ENCODE results near the gene TMEM256. TPM values are rescaled to one million over a fixed set of nuclear protein-coding genes. Genes with fewer than 3 reads are reported as not detected.

Gene TMEM256
- total RNA-seq, 1 experiment from 2014 or later: 55.4 TPM

- Histone ChIP-seq H3K4me2 (no peak overlapping the region), H3K4me3 (no peak overlapping the region), H3K27me3 (ENCODE audit: insufficient read depth, low read depth) (no peaks in the 10 kb centered on the region), H3K9me3 (ENCODE audit: insufficient read depth, low read depth) (no peaks in the 10 kb centered on the region), H3K9me2 (ENCODE audit: insufficient read depth) (no peaks in the 10 kb centered on the region), H3K4me1 (replicated peaks; ENCODE audit: insufficient read depth) (no peaks in the 10 kb centered on the region), H2AFZ (no peak overlapping the region), H3K79me2 (ENCODE audit: low read depth) (0 out of 2 replicates have a peak, but pooled peaks cover 4% of the 10 kb centered on the region), H3F3A (ENCODE audit: insufficient read depth, low read depth) (no peaks in the 10 kb centered on the region), H4K20me1 (ENCODE audit: insufficient read depth) (no peaks in the 10 kb centered on the region), H3K36me3 (ENCODE audit: low read depth) (no peaks in the 10 kb centered on the region), H3K27ac (no peak overlapping the region)
- intact Hi-C loops (cut with micrococcal nuclease; ENCODE audit: unreplicated experiment): no loop called here
- no TSS peak for BruUV-seq (replicated peaks)
- CTCF ChIA-PET: interaction anchor here (0.6 kb wide), 2 partner anchors 25 to 765 kb away, joined by 5 to 6 read pairs; no protein-coding TSS in a partner anchor
- DNase-seq: no peak
- POLR2A ChIA-PET (ENCODE audit: unreplicated experiment): interaction anchor here (0.6 kb wide), 1 partner anchor 8 kb away, joined by 5 read pairs; no protein-coding TSS in a partner anchor
- TF ChIP-seq EZH2 (IDR thresholded peaks at IDR 0.05; ENCODE audit: low read depth): no peak
- TF ChIP-seq CTCF (conservative IDR thresholded peaks at IDR 0.05): no peak
Measured at GRCh38 chr17:7382901-7383300, 21.0 kb downstream of the TMEM256 start.

GRCh38 chr17:7380855-7381683 is 22.8 kb downstream of the TMEM256 start, which contains the start of gene TNK1:
TSS of gene TNK1 (plus strand) at chr17:7381089. CDS start at chr17:7382927, 1,838 bp downstream.
- Histone ChIP-seq H3F3A (ENCODE audit: insufficient read depth, low read depth) (no peaks in the 10 kb centered on the region), H3K27ac (0 out of 2 replicates have a peak within 1 kb of the TSS, but pooled peaks have one; percentile 28), H3K36me3 (ENCODE audit: low read depth) (no peaks in the 10 kb centered on the region), H3K79me2 (ENCODE audit: low read depth) (0 out of 2 replicates have a peak, but pooled peaks cover 4% of the 10 kb centered on the region), H4K20me1 (ENCODE audit: insufficient read depth) (no peaks in the 10 kb centered on the region), H3K9me3 (ENCODE audit: insufficient read depth, low read depth) (no peaks in the 10 kb centered on the region), H3K4me2 (peak within 1 kb of the TSS; percentile 91), H2AFZ (peak within 1 kb of the TSS; percentile 81), H3K4me3 (peak within 1 kb of the TSS; percentile 78), H3K9me2 (ENCODE audit: insufficient read depth) (no peaks in the 10 kb centered on the region), H3K4me1 (replicated peaks; ENCODE audit: insufficient read depth) (no peaks in the 10 kb centered on the region), H3K27me3 (ENCODE audit: insufficient read depth, low read depth) (no peaks in the 10 kb centered on the region)
- ChIA-PET CTCF (interaction anchor here (0.5 kb wide), 1 partner anchor 269 kb away, joined by 3 read pairs; no protein-coding TSS in a partner anchor), POLR2A (ENCODE audit: unreplicated experiment) (interaction anchor here (0.5 to 1.1 kb wide), 6 partner anchors 13 to 300 kb away, joined by 3 to 24 read pairs (median 4); partner anchors contain the start of genes PLSCR3, TMEM102 and TMEM256)
- no TSS peak for BruUV-seq (replicated peaks)
- intact Hi-C loops (cut with micrococcal nuclease; ENCODE audit: unreplicated experiment): loop anchor here (2.0 kb wide), 1 partner anchor 24 kb away; no protein-coding TSS in a partner anchor
- DNase-seq: peak; percentile 59 to 80
- TF ChIP-seq CTCF (conservative IDR thresholded peaks at IDR 0.05) (no peak), EZH2 (IDR thresholded peaks at IDR 0.05; ENCODE audit: low read depth) (no peak)

GRCh38 chr17:7380321-7380720 is 23.6 kb downstream of the TMEM256 start:
- intact Hi-C loops (cut with micrococcal nuclease; ENCODE audit: unreplicated experiment): loop anchor here (2.0 kb wide), 1 partner anchor 24 kb away; no protein-coding TSS in a partner anchor
- H3K4me2 ChIP-seq: peak overlapping the region; percentile 91
- no peak for TF ChIP-seq EZH2 (IDR thresholded peaks at IDR 0.05; ENCODE audit: low read depth)
- TF ChIP-seq CTCF (conservative IDR thresholded peaks at IDR 0.05): no peak
- no peaks in the 10 kb centered on the region for H3K9me3 ChIP-seq (ENCODE audit: insufficient read depth, low read depth)
- no peak overlapping the region for H3K27ac ChIP-seq
- no TSS peak for BruUV-seq (replicated peaks)
- H3F3A ChIP-seq (ENCODE audit: insufficient read depth, low read depth): no peaks in the 10 kb centered on the region
- peak overlapping the region; percentile 78 for H3K4me3 ChIP-seq
- 0 out of 2 replicates have a peak, but pooled peaks cover 4% of the 10 kb centered on the region for H3K79me2 ChIP-seq (ENCODE audit: low read depth)
- no peaks in the 10 kb centered on the region for H4K20me1 ChIP-seq (ENCODE audit: insufficient read depth)
- ChIA-PET POLR2A (ENCODE audit: unreplicated experiment) (interaction anchor here (0.5 to 1.0 kb wide), 4 partner anchors 51 to 199 kb away, joined by 3 to 4 read pairs (median 4); partner anchors contain the start of genes CD68 and NEURL4), CTCF (interaction anchor here (0.5 kb wide), 1 partner anchor 25 kb away, joined by 9 read pairs; no protein-coding TSS in a partner anchor)
- H3K9me2 ChIP-seq (ENCODE audit: insufficient read depth): no peaks in the 10 kb centered on the region
- H3K36me3 ChIP-seq (ENCODE audit: low read depth): no peaks in the 10 kb centered on the region
- peak overlapping the region; percentile 81 for H2AFZ ChIP-seq
- DNase-seq: peak in 1 of 2 experiments; percentile 44
- H3K4me1 ChIP-seq (replicated peaks; ENCODE audit: insufficient read depth): no peaks in the 10 kb centered on the region
- no peaks in the 10 kb centered on the region for H3K27me3 ChIP-seq (ENCODE audit: insufficient read depth, low read depth)
